HepG2 (cell line): ENCODE data around the gene FUT3. TPM values are rescaled to one million over a fixed set of nuclear protein-coding genes. Genes with fewer than 3 reads are reported as not detected.

Experiments used
- BHLHE40 ChIP-seq: IDR thresholded peaks from 2 replicates; pipeline ENCODE4 v1.6.1; 2011; ENCODE audit warnings: low read length, improper control_type of control experiment
- FOXK1 ChIP-seq: sonication (generic); formaldehyde crosslinking; IDR thresholded peaks from 2 replicates; pipeline ENCODE4 v1.4.0; 2020; ENCODE audit warnings: low read depth, missing genetic modification reagents, borderline replicate concordance
- KDM2A ChIP-seq: sonication (generic); formaldehyde crosslinking; IDR thresholded peaks from 2 replicates; pipeline ENCODE4 v1.4.0; 2020; ENCODE audit warnings: low read depth, missing genetic modification reagents, borderline replicate concordance
- MED13 ChIP-seq: sonication (generic); formaldehyde crosslinking; IDR thresholded peaks from 2 replicates; pipeline ENCODE4 v1.5.0; 2020; ENCODE audit warnings: missing genetic modification reagents
- MIXL1 ChIP-seq: IDR thresholded peaks from 2 replicates; pipeline ENCODE4 v1.6.1; 2016
- MLX ChIP-seq: IDR thresholded peaks from 2 replicates; pipeline ENCODE4 v1.6.1; 2016
- PAX8 ChIP-seq: sonication (generic); formaldehyde crosslinking; IDR thresholded peaks from 2 replicates; pipeline ENCODE4 v1.8.0; 2022; ENCODE audit warnings: mild to moderate bottlenecking, missing genetic modification reagents, borderline replicate concordance
- RXRA ChIP-seq: sonication (generic); formaldehyde crosslinking; IDR thresholded peaks from 2 replicates; pipeline ENCODE4 v1.5.1; 2020; ENCODE audit warnings: missing genetic modification reagents
- TP53 ChIP-seq: sonication (generic); formaldehyde crosslinking; conservative IDR thresholded peaks from 2 replicates; pipeline ENCODE4 v1.4.0; 2020; ENCODE audit warnings: missing genetic modification reagents
- USF2 ChIP-seq, 2 experiments: sonication (generic) in 1 of 2; formaldehyde crosslinking in 1 of 2; IDR thresholded peaks; 2 replicates each; pipeline versions ENCODE4 v1.5.1 to v1.6.1; 2011 to 2020; ENCODE audit warnings: borderline replicate concordance in 1 of 2, low read depth in 1 of 2, low read length in 1 of 2, mild to moderate bottlenecking in 1 of 2, missing genetic modification reagents in 1 of 2, moderate library complexity in 1 of 2
- ZEB1 ChIP-seq: IDR thresholded peaks from 2 replicates; pipeline ENCODE4 v1.6.1; 2012; ENCODE audit warnings: mild to moderate bottlenecking, low read depth, inconsistent platforms; ENCODE audit not compliant: insufficient replicate concordance
- ZNF10 ChIP-seq: sonication (generic); formaldehyde crosslinking; IDR thresholded peaks from 2 replicates; pipeline ENCODE4 v1.4.0; 2020; ENCODE audit warnings: mild to moderate bottlenecking, low read depth, missing genetic modification reagents, borderline replicate concordance
- ZNF362 ChIP-seq: sonication (generic); formaldehyde crosslinking; IDR thresholded peaks from 2 replicates; pipeline ENCODE4 v1.4.0; 2020; ENCODE audit warnings: missing genetic modification reagents, mild to moderate bottlenecking, borderline replicate concordance
- ZNF747 ChIP-seq: sonication (generic); formaldehyde crosslinking; IDR thresholded peaks from 2 replicates; pipeline ENCODE4 v1.8.1; 2023; ENCODE audit warnings: missing genetic modification reagents, mild to moderate bottlenecking, borderline replicate concordance
- polyA plus RNA-seq, 8 experiments: library from polyadenylated mRNA; depleted of rRNA in 3 of 8; stranded (reverse) in 7 of 8; unstranded in 1 of 8; fragments of >200 nt; fragmentation: Illumina TruSeq in 4 of 8; extraction: Trizol in 4 of 8; gene quantifications; 2 replicates each; pipeline versions ENCODE4 v1.2.1 to v1.2.3, GENCODE V29; 2011 to 2016; ENCODE audit warnings: low read depth in 4 of 8, missing spikeins in 1 of 8, mixed read lengths in 1 of 8; ENCODE audit not compliant: insufficient read depth in 1 of 8
- total RNA-seq, 5 experiments: library from RNA; depleted of rRNA; stranded (reverse); fragments of >200 nt; fragmentation: Illumina TruSeq; extraction: Trizol; gene quantifications; 2 replicates each; pipeline ENCODE4 v1.2.3, GENCODE V29; 2016; ENCODE audit warnings: low read depth in 1 of 5
- TF ChIP-seq, protein P1 (sequence below): sonication (generic); formaldehyde crosslinking; IDR thresholded peaks from 2 replicates; pipeline ENCODE4 v1.8.0; 2022; ENCODE audit warnings: mild to moderate bottlenecking, missing genetic modification reagents, borderline replicate concordance
- TF ChIP-seq, protein P2 (sequence below), 2 experiments: sonication (generic) in 1 of 2; formaldehyde crosslinking in 1 of 2; IDR thresholded peaks; 2 replicates each; pipeline versions ENCODE4 v1.4.0 to v1.6.1; 2016 to 2020; ENCODE audit warnings: borderline replicate concordance in 1 of 2, low read depth in 1 of 2, mild to moderate bottlenecking in 1 of 2, missing genetic modification reagents in 1 of 2
- TF ChIP-seq, protein P3 (sequence below): sonication (generic); formaldehyde crosslinking; IDR thresholded peaks from 2 replicates; pipeline ENCODE4 v1.5.1; 2020; ENCODE audit warnings: mild to moderate bottlenecking, moderate library complexity, missing genetic modification reagents

FUT3 gene
- total and polyA plus RNA-seq, 2 of the 13 experiments (the other 11 are each of a cell fraction or from before 2014, with no cell fraction given) = 0.53 to 1.1 TPM

GRCh38 chr19:5870986-5871394 is 19.7 kb upstream of the FUT3 start (continued):
- TF ChIP-seq, protein P1, sequence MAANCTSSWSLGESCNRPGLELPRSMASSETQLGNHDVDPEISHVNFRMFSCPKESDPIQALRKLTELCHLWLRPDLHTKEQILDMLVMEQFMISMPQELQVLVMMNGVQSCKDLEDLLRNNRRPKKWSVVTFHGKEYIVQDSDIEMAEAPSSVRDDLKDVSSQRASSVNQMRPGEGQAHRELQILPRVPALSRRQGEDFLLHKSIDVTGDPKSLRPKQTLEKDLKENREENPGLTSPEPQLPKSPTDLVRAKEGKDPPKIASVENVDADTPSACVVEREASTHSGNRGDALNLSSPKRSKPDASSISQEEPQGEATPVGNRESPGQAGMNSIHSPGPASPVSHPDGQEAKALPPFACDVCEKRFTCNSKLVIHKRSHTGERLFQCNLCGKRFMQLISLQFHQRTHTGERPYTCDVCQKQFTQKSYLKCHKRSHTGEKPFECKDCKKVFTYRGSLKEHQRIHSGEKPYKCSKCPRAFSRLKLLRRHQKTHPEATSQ (CRISPR knock-in tag) = no peak
- TF ChIP-seq ZNF10 = no peak
- peak; percentile 74; the same call in 1 of the 2 replicates for TF ChIP-seq ZNF747 (CRISPR knock-in tag)
- peak; percentile 90 for TF ChIP-seq MIXL1 (CRISPR knock-in tag)
- TF ChIP-seq RXRA (CRISPR knock-in tag) = peak; percentile 98
- peak; percentile 91 for TF ChIP-seq FOXK1 (CRISPR knock-in tag)
- peak; percentile 97 for TF ChIP-seq ZEB1
- peak; percentile 86 for TF ChIP-seq KDM2A (CRISPR knock-in tag)
- TF ChIP-seq USF2 (IDR thresholded peaks at IDR 0.05; ENCODE audit: low read depth, low read length) = no peak
- TF ChIP-seq USF2 (CRISPR knock-in tag; IDR thresholded peaks at IDR 0.05; ENCODE audit: borderline replicate concordance) = no peak
- no peak for TF ChIP-seq MED13
- TF ChIP-seq, protein P2, sequence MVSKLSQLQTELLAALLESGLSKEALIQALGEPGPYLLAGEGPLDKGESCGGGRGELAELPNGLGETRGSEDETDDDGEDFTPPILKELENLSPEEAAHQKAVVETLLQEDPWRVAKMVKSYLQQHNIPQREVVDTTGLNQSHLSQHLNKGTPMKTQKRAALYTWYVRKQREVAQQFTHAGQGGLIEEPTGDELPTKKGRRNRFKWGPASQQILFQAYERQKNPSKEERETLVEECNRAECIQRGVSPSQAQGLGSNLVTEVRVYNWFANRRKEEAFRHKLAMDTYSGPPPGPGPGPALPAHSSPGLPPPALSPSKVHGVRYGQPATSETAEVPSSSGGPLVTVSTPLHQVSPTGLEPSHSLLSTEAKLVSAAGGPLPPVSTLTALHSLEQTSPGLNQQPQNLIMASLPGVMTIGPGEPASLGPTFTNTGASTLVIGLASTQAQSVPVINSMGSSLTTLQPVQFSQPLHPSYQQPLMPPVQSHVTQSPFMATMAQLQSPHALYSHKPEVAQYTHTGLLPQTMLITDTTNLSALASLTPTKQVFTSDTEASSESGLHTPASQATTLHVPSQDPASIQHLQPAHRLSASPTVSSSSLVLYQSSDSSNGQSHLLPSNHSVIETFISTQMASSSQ (IDR thresholded peaks at IDR 0.05; ENCODE audit: low read depth) = peak; percentile 63
- TF ChIP-seq, protein P2 (CRISPR knock-in tag; IDR thresholded peaks at IDR 0.05; ENCODE audit: borderline replicate concordance) = peak; percentile 87
- TF ChIP-seq PAX8 (CRISPR knock-in tag) = no peak
- TF ChIP-seq, protein P3, sequence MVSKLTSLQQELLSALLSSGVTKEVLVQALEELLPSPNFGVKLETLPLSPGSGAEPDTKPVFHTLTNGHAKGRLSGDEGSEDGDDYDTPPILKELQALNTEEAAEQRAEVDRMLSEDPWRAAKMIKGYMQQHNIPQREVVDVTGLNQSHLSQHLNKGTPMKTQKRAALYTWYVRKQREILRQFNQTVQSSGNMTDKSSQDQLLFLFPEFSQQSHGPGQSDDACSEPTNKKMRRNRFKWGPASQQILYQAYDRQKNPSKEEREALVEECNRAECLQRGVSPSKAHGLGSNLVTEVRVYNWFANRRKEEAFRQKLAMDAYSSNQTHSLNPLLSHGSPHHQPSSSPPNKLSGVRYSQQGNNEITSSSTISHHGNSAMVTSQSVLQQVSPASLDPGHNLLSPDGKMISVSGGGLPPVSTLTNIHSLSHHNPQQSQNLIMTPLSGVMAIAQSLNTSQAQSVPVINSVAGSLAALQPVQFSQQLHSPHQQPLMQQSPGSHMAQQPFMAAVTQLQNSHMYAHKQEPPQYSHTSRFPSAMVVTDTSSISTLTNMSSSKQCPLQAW (CRISPR knock-in tag) = peak; percentile 96
- peak; percentile 92 for TF ChIP-seq BHLHE40
- TF ChIP-seq MLX (CRISPR knock-in tag) = peak; percentile 92
- peak; percentile 69 for TF ChIP-seq ZNF362 (CRISPR knock-in tag)
- no peak; the same call in 1 of the 2 replicates for TF ChIP-seq TP53
